Esophagus muscularis mucosa (tissue), 4 donors: ENCODE measurements around the gene TMEM109. TPM values are rescaled to one million over a fixed set of nuclear protein-coding genes. Genes with fewer than 3 reads are reported as not detected.

Source experiments
- DNase-seq: peaks from one replicate; pipeline ENCODE4 v3.0.0-alpha.2; 2017; ENCODE audit errors: extremely low spot score
- H3K27ac ChIP-seq, 4 donors: fragments of 200-600 bp; sonication (generic); replicated peaks in 1 of 4; 1 replicate in 3 of 4; 2 replicates in 1 of 4; pipeline ENCODE4 v1.5.1; 2016 to 2019; ENCODE audit warnings: mild to moderate bottlenecking in 1 of 4
- H3K27me3 ChIP-seq, 4 donors: fragments of 200-600 bp; sonication (generic); one replicate each; pipeline versions ENCODE4 v1.5.1 to v1.6.0; 2016 to 2019
- H3K36me3 ChIP-seq, 4 donors: fragments of 200-600 bp; sonication (generic); one replicate each; pipeline ENCODE4 v1.5.1; 2016 to 2019
- H3K4me1 ChIP-seq, 4 donors: fragments of 200-600 bp; sonication (generic); one replicate each; pipeline ENCODE4 v1.5.1; 2016 to 2019
- H3K4me3 ChIP-seq, 4 donors: fragments of 200-600 bp; sonication (generic); 1 replicate in 2 of 4; 2 replicates in 2 of 4; pipeline ENCODE4 v1.5.1; 2016 to 2019; ENCODE audit warnings: mild to moderate bottlenecking in 4 of 4, moderate library complexity in 1 of 4
- H3K9me3 ChIP-seq, 4 donors: fragments of 200-600 bp; sonication (generic); 1 replicate in 3 of 4; 2 replicates in 1 of 4; pipeline ENCODE4 v1.5.1; 2016 to 2019
- EP300 ChIP-seq: sonication (generic); formaldehyde crosslinking; IDR thresholded peaks from one replicate; pipeline ENCODE4 v1.6.1; 2017; ENCODE audit warnings: antibody characterized with exemption
- POLR2A ChIP-seq: fragments of 450-650 bp; IDR thresholded peaks from one replicate; pipeline ENCODE4 v1.6.1; 2017; ENCODE audit warnings: antibody characterized with exemption, moderate library complexity, mild to moderate bottlenecking, low read depth
- POLR2AphosphoS5 ChIP-seq, 2 donors: sonication (generic); formaldehyde crosslinking; IDR thresholded peaks; one replicate each; pipeline ENCODE4 v1.6.1; 2017; ENCODE audit warnings: antibody characterized with exemption in 2 of 2
- WGBS: methylation state at CpG from one replicate; pipeline ENCODE4 v1.1.5; 2018; 5-methylcytosine and 5-hydroxymethylcytosine counted together
- intact Hi-C: fragments of 100-400 bp; cut with DNase I; formaldehyde crosslinking; loops from one replicate; pipeline ENCODE4 v1.15.1; 2023
- total RNA-seq, 4 donors: library from RNA; depleted of rRNA; stranded (reverse); fragments of >200 nt; gene quantifications; one replicate each; pipeline versions ENCODE4 v1.1.0 to v1.2.1, GENCODE V29; 2016
- TF ChIP-seq, protein P1 (sequence below), 3 experiments: fragments of 200-600 bp in 2 of 3; fragments of 450-650 bp in 1 of 3; sonication (generic) in 2 of 3; IDR thresholded peaks; one replicate each; pipeline ENCODE4 v1.5.1; 2017 to 2019; ENCODE audit warnings: antibody characterized with exemption in 3 of 3, mild to moderate bottlenecking in 2 of 3, moderate library complexity in 1 of 3

Gene TMEM109
- total RNA-seq, 4 donors from 2014 or later, result 106 to 186 (median 138) TPM

DNA sequence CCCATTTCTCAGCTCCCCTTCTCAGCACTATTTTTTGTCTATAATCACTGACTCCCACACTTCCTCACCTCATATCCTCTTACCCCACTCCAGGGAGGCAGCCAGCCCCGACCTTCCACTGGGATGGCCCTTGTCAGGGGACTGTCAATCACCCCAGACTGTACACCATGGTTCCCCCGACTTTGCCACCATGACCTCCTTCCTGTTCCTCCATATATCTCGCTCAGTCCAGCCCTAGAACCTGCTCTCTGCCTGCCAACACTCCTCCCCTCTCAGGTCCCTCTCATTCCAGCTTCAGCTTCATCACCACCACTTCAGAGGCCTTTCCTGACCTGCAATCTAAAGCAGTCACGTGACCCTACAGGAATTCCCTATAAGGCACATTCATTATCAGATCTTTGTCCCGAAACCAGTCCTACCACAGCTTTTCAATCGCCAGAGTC, 24.1 kb upstream of the TMEM109 start:
- WGBS, result 71% methylated on average over 6 of the region's 6 CpGs
- intact Hi-C loops, result no loop called here

DNA sequence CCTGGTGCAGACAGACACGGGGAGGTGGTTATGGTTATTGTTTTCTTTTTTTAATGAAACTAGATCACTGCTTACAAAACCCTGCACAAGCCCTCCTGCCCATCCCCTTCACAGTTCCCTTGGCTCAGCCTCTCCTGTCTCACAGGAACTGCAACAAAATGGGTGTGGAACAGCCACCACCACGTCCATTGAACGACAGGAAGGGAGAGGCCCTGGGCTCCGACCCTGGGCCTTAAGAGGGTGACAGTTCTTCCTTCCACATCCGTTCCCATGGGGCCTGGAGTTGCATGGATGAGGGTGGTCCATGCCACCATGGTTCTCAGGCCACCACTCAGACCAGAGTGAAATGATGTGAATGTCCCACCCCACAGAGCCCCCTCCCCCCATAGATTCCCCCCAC, 23.3 kb upstream of the TMEM109 start:
- Histone ChIP-seq H3K4me1 (peaks cover 0 to 15% (median 2%) of the 10 kb centered on the region in 4 donors), H3K9me3 (no peaks in the 10 kb centered on the region), H3K27ac (no peak overlapping the region), H3K36me3 (peaks cover 17 to 76% (median 56%) of the 10 kb centered on the region in 4 donors), H3K27me3 (no peaks in the 10 kb centered on the region), H3K4me3 (no peak overlapping the region)
- intact Hi-C loops, result no loop called here
- TF ChIP-seq POLR2A (no peak), POLR2AphosphoS5 (IDR thresholded peaks at IDR 0.05) (no peak), EP300 (no peak)
- TF ChIP-seq, protein P1, sequence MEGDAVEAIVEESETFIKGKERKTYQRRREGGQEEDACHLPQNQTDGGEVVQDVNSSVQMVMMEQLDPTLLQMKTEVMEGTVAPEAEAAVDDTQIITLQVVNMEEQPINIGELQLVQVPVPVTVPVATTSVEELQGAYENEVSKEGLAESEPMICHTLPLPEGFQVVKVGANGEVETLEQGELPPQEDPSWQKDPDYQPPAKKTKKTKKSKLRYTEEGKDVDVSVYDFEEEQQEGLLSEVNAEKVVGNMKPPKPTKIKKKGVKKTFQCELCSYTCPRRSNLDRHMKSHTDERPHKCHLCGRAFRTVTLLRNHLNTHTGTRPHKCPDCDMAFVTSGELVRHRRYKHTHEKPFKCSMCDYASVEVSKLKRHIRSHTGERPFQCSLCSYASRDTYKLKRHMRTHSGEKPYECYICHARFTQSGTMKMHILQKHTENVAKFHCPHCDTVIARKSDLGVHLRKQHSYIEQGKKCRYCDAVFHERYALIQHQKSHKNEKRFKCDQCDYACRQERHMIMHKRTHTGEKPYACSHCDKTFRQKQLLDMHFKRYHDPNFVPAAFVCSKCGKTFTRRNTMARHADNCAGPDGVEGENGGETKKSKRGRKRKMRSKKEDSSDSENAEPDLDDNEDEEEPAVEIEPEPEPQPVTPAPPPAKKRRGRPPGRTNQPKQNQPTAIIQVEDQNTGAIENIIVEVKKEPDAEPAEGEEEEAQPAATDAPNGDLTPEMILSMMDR (IDR thresholded peaks at IDR 0.05), result no peak
- WGBS, result 59% methylated on average over 5 of the region's 5 CpGs
- no peak for DNase-seq

More for the DNA sequence above, 24.1 kb upstream of the TMEM109 start:
- Histone ChIP-seq H3K4me3 (no peak overlapping the region), H3K27me3 (no peaks in the 10 kb centered on the region), H3K4me1 (peaks cover 0 to 15% (median 2%) of the 10 kb centered on the region in 4 donors), H3K27ac (no peak overlapping the region), H3K36me3 (peaks cover 17 to 68% (median 48%) of the 10 kb centered on the region in 4 donors), H3K9me3 (no peaks in the 10 kb centered on the region)
- TF ChIP-seq, protein P1 (IDR thresholded peaks at IDR 0.05), result no peak
- no peak for TF ChIP-seq POLR2A
- no peak for TF ChIP-seq EP300
- TF ChIP-seq POLR2AphosphoS5 (IDR thresholded peaks at IDR 0.05), result no peak
- no peak for DNase-seq

DNA sequence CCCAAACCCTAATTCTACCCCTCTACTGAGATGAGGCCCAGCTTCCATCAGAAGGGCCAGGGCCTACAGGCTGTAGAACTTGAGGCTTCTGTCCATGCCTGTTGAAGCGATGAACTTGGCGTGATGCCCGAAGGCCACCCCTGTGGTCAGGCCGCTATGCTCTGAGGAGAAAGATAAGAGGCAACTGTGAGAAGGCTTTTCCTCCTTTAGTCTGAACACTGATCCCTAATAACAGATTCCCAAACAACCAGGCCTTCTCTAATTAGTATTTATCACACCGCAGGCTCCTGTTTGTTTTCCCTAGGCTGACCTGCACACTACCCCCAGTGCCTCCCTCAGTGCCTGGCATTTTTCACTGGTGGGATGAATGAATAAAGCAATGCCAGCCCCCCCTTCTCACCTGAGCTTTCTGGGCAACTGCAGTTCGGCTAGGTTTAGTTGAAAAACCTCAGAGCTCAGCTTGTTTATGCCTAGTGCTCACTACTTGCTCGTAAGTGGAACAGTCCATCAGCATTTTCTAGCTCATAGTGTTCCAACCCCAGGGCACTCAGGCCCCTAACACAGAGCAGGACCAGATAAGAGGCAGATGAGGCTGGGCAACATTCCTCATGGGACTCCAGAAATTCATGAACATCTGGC, 22.7 kb upstream of the TMEM109 start:
- DNase-seq, result no peak
- Histone ChIP-seq H3K36me3 (peaks cover 22 to 81% (median 62%) of the 10 kb centered on the region in 4 donors), H3K9me3 (no peaks in the 10 kb centered on the region), H3K27me3 (no peaks in the 10 kb centered on the region), H3K4me3 (no peak overlapping the region), H3K4me1 (peaks cover 0 to 15% (median 2%) of the 10 kb centered on the region in 4 donors), H3K27ac (no peak overlapping the region)
- TF ChIP-seq EP300, result no peak
- no peak for TF ChIP-seq POLR2A
- TF ChIP-seq POLR2AphosphoS5 (IDR thresholded peaks at IDR 0.05), result no peak
- TF ChIP-seq, protein P1 (IDR thresholded peaks at IDR 0.05), result no peak
- 62% methylated on average over 5 of the region's 7 CpGs for WGBS
- intact Hi-C loops, result no loop called here

GRCh38 chr11:60895687-60896086, 18.3 kb upstream of the TMEM109 start:
- Histone ChIP-seq H3K4me1 (peaks cover 0 to 7% (median 5%) of the 10 kb centered on the region in 4 donors), H3K27me3 (no peaks in the 10 kb centered on the region), H3K4me3 (no peak overlapping the region), H3K27ac (no peak overlapping the region), H3K9me3 (no peaks in the 10 kb centered on the region), H3K36me3 (peaks cover 57 to 98% (median 86%) of the 10 kb centered on the region in 4 donors)
- no peak for DNase-seq
- intact Hi-C loops, result loop anchor here (5.0 kb wide), 1 partner anchor 63 kb away; no protein-coding TSS in a partner anchor
- TF ChIP-seq EP300 (no peak), POLR2A (no peak), POLR2AphosphoS5 (IDR thresholded peaks at IDR 0.05) (no peak)
- TF ChIP-seq, protein P1 (IDR thresholded peaks at IDR 0.05), result no peak
- WGBS, result 79% methylated on average over 5 of the region's 5 CpGs
